ENCODE measurements around the gene POLD2. TPM values are rescaled to one million over a fixed set of nuclear protein-coding genes. Genes with fewer than 3 reads are reported as not detected.

Gene POLD2
- total RNA-seq, 1 experiment from 2014 or later: 131 TPM

DNA sequence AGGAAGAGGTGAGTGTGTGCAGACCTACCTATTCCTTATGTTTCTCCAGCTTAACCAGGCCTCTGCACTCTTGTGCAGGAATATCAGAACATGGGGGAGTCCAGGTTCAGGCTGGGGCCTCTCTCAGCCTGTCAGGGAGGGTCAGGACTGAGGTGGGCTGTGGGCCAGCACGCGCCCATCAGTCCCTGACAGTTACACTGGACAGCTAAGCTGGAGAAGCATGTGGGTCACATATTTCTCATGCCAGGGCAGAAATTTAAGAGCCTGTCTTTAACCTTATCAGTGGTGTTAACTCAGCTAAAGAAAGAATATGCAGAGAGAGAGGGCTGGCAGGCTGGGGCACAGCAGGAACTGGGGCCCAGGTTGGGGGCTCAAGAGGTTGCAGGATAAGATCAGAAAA is 8.7 kb upstream of the POLD2 start:
- H3K27me3 Mint-ChIP-seq (ENCODE audit: low read depth): peaks cover 66% of the 10 kb centered on the region
- H3K4me3 Mint-ChIP-seq: peak overlapping the region in 1 of 2 experiments; percentile 66; a peak in 3 of 5 replicates
- Histone ChIP-seq H4K5ac (ENCODE audit: insufficient read length, low read depth, low read length) (no peak overlapping the region), H3K23me2 (ENCODE audit: insufficient read length, low read depth, low read length, poor library complexity, severe bottlenecking) (no peaks in the 10 kb centered on the region), H3K79me2 (ENCODE audit: insufficient read depth, low read length) (no peaks in the 10 kb centered on the region), H2AFZ (ENCODE audit: low read length) (no peak overlapping the region), H4K20me1 (ENCODE audit: control insufficient read depth, insufficient read depth, insufficient read length) (no peaks in the 10 kb centered on the region), H3K9me3 (ENCODE audit: control insufficient read depth, low read depth, low read length) (no peaks in the 10 kb centered on the region), H2BK20ac (ENCODE audit: low read depth, low read length, poor library complexity, severe bottlenecking) (no peak overlapping the region), H2BK12ac (ENCODE audit: insufficient read length, low read depth, low read length) (no peak overlapping the region), H2BK5ac (ENCODE audit: insufficient read length, low read length) (no peak overlapping the region), H3K9ac (ENCODE audit: extremely low read depth, insufficient read length, low read length) (no peak overlapping the region), H3K4me1 (ENCODE audit: insufficient read depth, low read length) (no peaks in the 10 kb centered on the region; the same call in 1 of the 2 replicates), H2BK15ac (ENCODE audit: low read depth, low read length) (no peak overlapping the region), H4K91ac (ENCODE audit: insufficient read length, low read depth, low read length) (no peak overlapping the region), H3T11ph (ENCODE audit: low read length) (no peak overlapping the region), H3K23ac (ENCODE audit: insufficient read length, low read depth, low read length) (no peak overlapping the region), H3K56ac (ENCODE audit: insufficient read length, low read depth, low read length) (no peak overlapping the region), H3K4ac (ENCODE audit: low read depth, low read length) (no peak overlapping the region), H2BK120ac (ENCODE audit: low read depth, low read length, poor library complexity, severe bottlenecking) (no peak overlapping the region), H4K8ac (replicated peaks; ENCODE audit: insufficient read length, low read depth, low read length) (no peak overlapping the region), H3K4me2 (ENCODE audit: insufficient read depth, insufficient read length, low read length) (no peak overlapping the region), H3K27me3 (ENCODE audit: insufficient read depth, low read length) (no peaks in the 10 kb centered on the region; the same call in 1 of the 2 replicates), H3K18ac (ENCODE audit: insufficient read length, low read depth, low read length) (no peak overlapping the region), H3K27ac (ENCODE audit: insufficient read length, low read depth, low read length) (no peak overlapping the region), H3K14ac (ENCODE audit: insufficient read depth, low read length) (no peak overlapping the region), H2AK5ac (ENCODE audit: insufficient read length, low read length) (no peak overlapping the region), H3K79me1 (ENCODE audit: insufficient read depth, low read depth, low read length, poor library complexity, severe bottlenecking) (no peaks in the 10 kb centered on the region)
- H3K27ac Mint-ChIP-seq: no peak overlapping the region; a peak in 1 of 7 replicates
- H3K36me3 Mint-ChIP-seq (ENCODE audit: insufficient read depth in 1 of 3, low read depth in 3 of 3): no peaks in the 10 kb centered on the region; a peak in 1 of 7 replicates
- H3K9me3 Mint-ChIP-seq: peaks cover 5 to 6% of the 10 kb centered on the region in 2 experiments
- H3K4me1 Mint-ChIP-seq: peaks cover 12 to 22% of the 10 kb centered on the region in 2 experiments
- WGBS (ENCODE audit: extremely low coverage, insufficient read length, low lambda C conversion rate): no CpG with 5 or more reads among the region's 2 CpGs
- DNase-seq: no peak
- TF ChIP-seq, protein P1, sequence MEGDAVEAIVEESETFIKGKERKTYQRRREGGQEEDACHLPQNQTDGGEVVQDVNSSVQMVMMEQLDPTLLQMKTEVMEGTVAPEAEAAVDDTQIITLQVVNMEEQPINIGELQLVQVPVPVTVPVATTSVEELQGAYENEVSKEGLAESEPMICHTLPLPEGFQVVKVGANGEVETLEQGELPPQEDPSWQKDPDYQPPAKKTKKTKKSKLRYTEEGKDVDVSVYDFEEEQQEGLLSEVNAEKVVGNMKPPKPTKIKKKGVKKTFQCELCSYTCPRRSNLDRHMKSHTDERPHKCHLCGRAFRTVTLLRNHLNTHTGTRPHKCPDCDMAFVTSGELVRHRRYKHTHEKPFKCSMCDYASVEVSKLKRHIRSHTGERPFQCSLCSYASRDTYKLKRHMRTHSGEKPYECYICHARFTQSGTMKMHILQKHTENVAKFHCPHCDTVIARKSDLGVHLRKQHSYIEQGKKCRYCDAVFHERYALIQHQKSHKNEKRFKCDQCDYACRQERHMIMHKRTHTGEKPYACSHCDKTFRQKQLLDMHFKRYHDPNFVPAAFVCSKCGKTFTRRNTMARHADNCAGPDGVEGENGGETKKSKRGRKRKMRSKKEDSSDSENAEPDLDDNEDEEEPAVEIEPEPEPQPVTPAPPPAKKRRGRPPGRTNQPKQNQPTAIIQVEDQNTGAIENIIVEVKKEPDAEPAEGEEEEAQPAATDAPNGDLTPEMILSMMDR (conservative IDR thresholded peaks at IDR 0.05): no peak
